ENCODE data around the gene UBA52. TPM values are rescaled to one million over a fixed set of nuclear protein-coding genes. Genes with fewer than 3 reads are reported as not detected.

The UBA52 gene
- total RNA-seq, 1 experiment from 2014 or later: 1,276 TPM

DNA sequence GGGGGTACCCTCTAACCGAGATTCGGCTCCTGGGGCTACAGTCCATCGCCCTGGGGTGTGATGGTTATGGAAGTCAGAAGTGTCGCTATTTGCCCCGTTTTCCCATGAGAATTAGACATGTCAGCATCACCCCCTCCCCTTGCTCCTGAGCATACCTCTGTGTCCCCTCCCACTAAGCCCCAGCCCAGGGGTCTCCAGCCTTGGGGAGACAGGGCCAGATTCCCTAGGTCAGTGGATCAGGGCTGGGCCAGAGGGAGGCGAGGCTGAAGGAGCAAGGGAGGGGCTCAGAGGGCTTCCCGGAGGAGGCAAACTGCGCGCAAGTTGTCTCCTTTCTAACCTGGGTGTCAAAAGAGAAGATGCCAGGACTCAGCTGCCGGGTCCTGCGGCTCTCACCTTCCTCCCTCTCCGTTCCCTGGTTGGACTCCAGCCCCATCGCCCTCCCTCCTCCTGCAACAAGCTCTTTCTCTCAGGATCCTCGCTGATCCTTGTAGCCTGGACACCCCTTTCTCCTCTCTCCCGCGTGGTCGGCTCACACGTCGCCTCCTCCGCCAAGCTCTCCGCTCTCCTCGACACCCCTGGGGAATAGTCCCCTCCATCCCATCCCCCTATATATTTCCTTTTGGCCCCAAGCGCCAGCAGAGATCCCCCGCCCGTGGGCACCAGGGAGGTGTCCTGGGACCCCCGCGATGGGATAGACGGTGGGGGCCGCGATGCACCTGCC is 40.6 kb downstream of the UBA52 start:
- Histone ChIP-seq H3K4me3 (ENCODE audit: low read depth, low read length) (peak overlapping the region; percentile 30), H3K4me1 (peaks cover 36% of the 10 kb centered on the region), H3K36me3 (ENCODE audit: control insufficient read depth, insufficient read depth, low read length) (no peaks in the 10 kb centered on the region), H3K27me3 (replicated peaks; ENCODE audit: control insufficient read depth, insufficient read depth, low read length) (peaks cover 14% of the 10 kb centered on the region), H3K9me3 (no peaks in the 10 kb centered on the region)
- DNase-seq: no peak
- CTCF ChIA-PET: interaction anchor here (1.0 kb wide), 1 partner anchor 92 kb away, joined by 3 read pairs; no protein-coding TSS in a partner anchor
- TF ChIP-seq, protein P1, sequence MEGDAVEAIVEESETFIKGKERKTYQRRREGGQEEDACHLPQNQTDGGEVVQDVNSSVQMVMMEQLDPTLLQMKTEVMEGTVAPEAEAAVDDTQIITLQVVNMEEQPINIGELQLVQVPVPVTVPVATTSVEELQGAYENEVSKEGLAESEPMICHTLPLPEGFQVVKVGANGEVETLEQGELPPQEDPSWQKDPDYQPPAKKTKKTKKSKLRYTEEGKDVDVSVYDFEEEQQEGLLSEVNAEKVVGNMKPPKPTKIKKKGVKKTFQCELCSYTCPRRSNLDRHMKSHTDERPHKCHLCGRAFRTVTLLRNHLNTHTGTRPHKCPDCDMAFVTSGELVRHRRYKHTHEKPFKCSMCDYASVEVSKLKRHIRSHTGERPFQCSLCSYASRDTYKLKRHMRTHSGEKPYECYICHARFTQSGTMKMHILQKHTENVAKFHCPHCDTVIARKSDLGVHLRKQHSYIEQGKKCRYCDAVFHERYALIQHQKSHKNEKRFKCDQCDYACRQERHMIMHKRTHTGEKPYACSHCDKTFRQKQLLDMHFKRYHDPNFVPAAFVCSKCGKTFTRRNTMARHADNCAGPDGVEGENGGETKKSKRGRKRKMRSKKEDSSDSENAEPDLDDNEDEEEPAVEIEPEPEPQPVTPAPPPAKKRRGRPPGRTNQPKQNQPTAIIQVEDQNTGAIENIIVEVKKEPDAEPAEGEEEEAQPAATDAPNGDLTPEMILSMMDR (IDR thresholded peaks at IDR 0.05; ENCODE audit: insufficient read depth in 1 of 2, low read depth in 1 of 2, low read length in 1 of 2, severe bottlenecking in 1 of 2, unreplicated experiment in 1 of 2): no peak
- POLR2A ChIA-PET: no interaction called here
- peak overlapping the region; percentile 70 for H3K4me3 Mint-ChIP-seq (ENCODE audit: unreplicated experiment)
- intact Hi-C loops (cut with micrococcal nuclease; ENCODE audit: unreplicated experiment): no loop called here
- peaks cover 33% of the 10 kb centered on the region for H3K27me3 Mint-ChIP-seq (ENCODE audit: insufficient read depth, unreplicated experiment)
- no TSS peak for BruUV-seq (replicated peaks)
- H3K27ac Mint-ChIP-seq (ENCODE audit: unreplicated experiment): no peak overlapping the region
- H3K4me1 Mint-ChIP-seq (ENCODE audit: low read depth, unreplicated experiment): peaks cover 13% of the 10 kb centered on the region
- no peaks in the 10 kb centered on the region for H3K36me3 Mint-ChIP-seq (ENCODE audit: insufficient read depth, unreplicated experiment)
- H3K9me3 Mint-ChIP-seq (ENCODE audit: unreplicated experiment): no peaks in the 10 kb centered on the region

DNA sequence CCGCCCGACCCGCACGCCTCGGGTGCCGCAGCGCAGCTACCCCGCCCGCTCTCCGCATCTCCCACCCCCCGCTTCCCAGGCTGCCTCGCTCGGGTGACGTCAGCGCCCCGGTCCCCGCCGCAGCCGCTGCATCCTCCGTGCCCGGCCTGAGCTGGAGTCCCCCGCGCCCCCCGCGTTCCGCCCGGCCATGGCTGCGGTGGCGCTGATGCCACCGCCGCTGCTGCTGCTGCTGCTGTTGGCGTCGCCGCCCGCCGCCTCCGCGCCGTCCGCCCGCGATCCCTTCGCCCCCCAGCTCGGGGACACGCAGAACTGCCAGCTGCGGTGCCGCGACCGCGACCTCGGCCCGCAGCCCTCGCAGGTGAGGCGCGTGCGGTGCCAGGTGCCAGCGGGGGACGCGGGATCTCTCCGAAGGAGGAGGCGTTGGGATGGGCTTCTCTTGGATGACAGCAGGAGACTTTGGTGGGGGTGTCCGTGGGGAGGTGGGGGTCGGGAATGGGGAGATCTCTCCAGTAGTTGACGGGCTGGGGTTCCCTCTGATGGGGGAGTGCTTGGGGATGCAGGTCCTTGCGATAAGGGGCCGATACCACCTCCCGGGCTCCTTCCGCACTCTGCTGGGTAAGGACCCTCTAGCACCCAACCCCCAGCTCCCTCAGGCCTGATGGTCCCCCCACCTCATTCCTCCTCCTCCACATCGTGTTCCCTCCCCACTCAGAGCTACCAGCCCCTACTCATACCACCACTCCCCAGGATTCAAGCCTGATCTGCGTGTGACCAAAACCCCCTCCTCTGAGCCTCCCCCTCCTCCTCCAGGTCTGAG is 41.3 kb downstream of the UBA52 start, which contains the start of gene TMEM59L:
Gene TMEM59L (plus strand): TSS at position 99 of the 817 bp plus-strand sequence. CDS start 89 bp downstream, at position 188.
- Mint-ChIP-seq H3K4me1 (ENCODE audit: low read depth, unreplicated experiment) (peaks cover 13% of the 10 kb centered on the region), H3K36me3 (ENCODE audit: insufficient read depth, unreplicated experiment) (no peaks in the 10 kb centered on the region), H3K9me3 (ENCODE audit: unreplicated experiment) (no peaks in the 10 kb centered on the region), H3K27ac (ENCODE audit: unreplicated experiment) (no peak within 1 kb of the TSS), H3K27me3 (ENCODE audit: insufficient read depth, unreplicated experiment) (peaks cover 30% of the 10 kb centered on the region), H3K4me3 (ENCODE audit: unreplicated experiment) (peak within 1 kb of the TSS; percentile 70)
- H3K9me3 ChIP-seq: no peaks in the 10 kb centered on the region
- H3K36me3 ChIP-seq (ENCODE audit: control insufficient read depth, insufficient read depth, low read length): no peaks in the 10 kb centered on the region
- ChIA-PET POLR2A (no interaction called here), CTCF (interaction anchor here (0.6 to 1.0 kb wide), 2 partner anchors 16 to 93 kb away, joined by 3 to 5 read pairs; no protein-coding TSS in a partner anchor)
- peak within 1 kb of the TSS; percentile 30 for H3K4me3 ChIP-seq (ENCODE audit: low read depth, low read length)
- intact Hi-C loops (cut with micrococcal nuclease; ENCODE audit: unreplicated experiment): no loop called here
- peaks cover 12% of the 10 kb centered on the region for H3K27me3 ChIP-seq (replicated peaks; ENCODE audit: control insufficient read depth, insufficient read depth, low read length)
- BruUV-seq (replicated peaks): no TSS peak
- no peak for DNase-seq
- TF ChIP-seq, protein P1 (IDR thresholded peaks at IDR 0.05; ENCODE audit: insufficient read depth in 1 of 2, low read depth in 1 of 2, low read length in 1 of 2, severe bottlenecking in 1 of 2, unreplicated experiment in 1 of 2): no peak
- peaks cover 28% of the 10 kb centered on the region for H3K4me1 ChIP-seq

DNA sequence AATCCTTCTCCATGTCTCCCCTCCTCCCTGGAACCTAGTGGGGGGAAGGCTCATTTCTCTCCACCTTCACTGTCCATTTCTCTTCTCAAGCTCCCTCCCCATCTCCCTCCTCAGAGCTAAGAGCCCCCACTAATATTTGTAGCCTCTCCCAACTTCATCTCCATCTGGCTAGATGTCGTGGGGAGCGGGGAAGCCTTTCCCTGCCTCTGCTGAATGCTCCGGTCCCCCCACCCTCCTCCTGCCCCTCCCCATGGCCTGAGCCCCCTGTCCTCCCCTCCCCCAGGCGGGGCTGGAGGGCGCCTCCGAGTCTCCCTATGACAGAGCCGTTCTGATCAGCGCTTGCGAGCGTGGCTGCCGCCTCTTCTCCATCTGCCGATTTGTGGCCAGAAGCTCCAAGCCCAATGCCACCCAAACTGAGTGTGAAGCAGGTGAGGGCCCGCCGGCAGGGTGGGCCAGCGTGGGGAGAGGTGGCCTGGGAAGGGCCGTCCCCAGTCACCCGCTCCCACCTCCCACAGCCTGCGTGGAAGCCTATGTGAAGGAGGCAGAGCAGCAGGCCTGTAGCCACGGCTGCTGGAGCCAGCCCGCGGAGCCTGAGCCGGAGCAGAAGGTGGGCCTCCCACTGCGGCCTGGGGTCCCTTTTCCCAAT is 42.1 kb downstream of the UBA52 start:
- Mint-ChIP-seq H3K4me3 (ENCODE audit: unreplicated experiment) (peak overlapping the region; percentile 70), H3K27ac (ENCODE audit: unreplicated experiment) (no peak overlapping the region), H3K27me3 (ENCODE audit: insufficient read depth, unreplicated experiment) (peaks cover 25% of the 10 kb centered on the region), H3K36me3 (ENCODE audit: insufficient read depth, unreplicated experiment) (no peaks in the 10 kb centered on the region), H3K4me1 (ENCODE audit: low read depth, unreplicated experiment) (peaks cover 13% of the 10 kb centered on the region), H3K9me3 (ENCODE audit: unreplicated experiment) (no peaks in the 10 kb centered on the region)
- Histone ChIP-seq H3K4me1 (peaks cover 27% of the 10 kb centered on the region), H3K27me3 (replicated peaks; ENCODE audit: control insufficient read depth, insufficient read depth, low read length) (peaks cover 11% of the 10 kb centered on the region), H3K9me3 (no peaks in the 10 kb centered on the region), H3K36me3 (ENCODE audit: control insufficient read depth, insufficient read depth, low read length) (no peaks in the 10 kb centered on the region), H3K4me3 (ENCODE audit: low read depth, low read length) (no peak overlapping the region)
- DNase-seq: no peak
- intact Hi-C loops (cut with micrococcal nuclease; ENCODE audit: unreplicated experiment): no loop called here
- TF ChIP-seq, protein P1 (IDR thresholded peaks at IDR 0.05; ENCODE audit: insufficient read depth in 1 of 2, low read depth in 1 of 2, low read length in 1 of 2, severe bottlenecking in 1 of 2, unreplicated experiment in 1 of 2): no peak
- CTCF ChIA-PET: no interaction called here
- POLR2A ChIA-PET: no interaction called here
- BruUV-seq (replicated peaks): no TSS peak
